VCaP (cell line): ENCODE measurements around the gene DGLUCY.

Experiments used
- H3K27ac ChIP-seq: fragments of 450-650 bp; 2 replicates; pipeline ENCODE4 v1.5.1; 2017
- CTCF ChIP-seq: fragments of 450-650 bp; conservative IDR thresholded peaks from 2 replicates; pipeline ENCODE4 v1.5.1; 2017; ENCODE audit warnings: mild to moderate bottlenecking, moderate library complexity

Gene DGLUCY

DNA sequence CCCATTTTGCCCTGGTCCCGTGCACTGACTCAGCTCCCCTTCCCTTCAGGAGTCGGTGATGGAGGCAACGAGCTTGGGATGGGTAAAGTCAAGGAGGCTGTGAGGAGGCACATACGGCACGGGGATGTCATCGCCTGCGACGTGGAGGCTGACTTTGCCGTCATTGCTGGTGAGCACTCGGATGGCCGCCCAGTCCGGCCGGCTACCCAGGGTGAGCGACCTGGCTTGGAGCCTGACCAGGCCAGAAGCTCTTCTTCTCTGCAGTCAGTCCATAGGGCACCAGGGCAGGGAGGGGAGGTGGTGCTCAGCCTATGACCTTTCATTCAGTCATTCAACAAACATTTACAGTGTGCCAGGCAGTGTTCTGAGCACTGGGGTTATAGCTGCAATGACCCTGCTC is 90.8 kb downstream of the DGLUCY start:
- no peak overlapping the region for H3K27ac ChIP-seq
- TF ChIP-seq CTCF, result no peak

DNA sequence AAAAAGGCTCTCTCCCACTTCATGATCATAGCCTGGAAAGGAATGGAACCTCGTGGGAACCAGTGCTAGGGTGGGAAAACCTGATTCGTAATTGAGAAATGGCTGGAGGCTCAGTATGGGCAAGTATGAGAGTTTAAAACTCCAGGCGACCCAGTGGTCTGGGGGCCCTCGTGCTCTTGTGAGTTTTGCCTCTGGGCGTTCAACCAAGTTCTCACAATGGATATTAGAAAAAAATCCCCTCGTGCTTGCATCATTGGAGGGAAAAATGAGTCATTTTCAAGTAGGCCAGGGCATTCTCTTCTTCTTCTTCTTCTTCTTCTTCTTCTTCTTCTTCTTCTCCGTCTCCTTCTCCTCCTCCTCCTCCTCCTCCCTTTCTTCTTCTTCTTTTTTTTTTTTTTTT is 91.6 kb downstream of the DGLUCY start:
- no peak for TF ChIP-seq CTCF

DNA sequence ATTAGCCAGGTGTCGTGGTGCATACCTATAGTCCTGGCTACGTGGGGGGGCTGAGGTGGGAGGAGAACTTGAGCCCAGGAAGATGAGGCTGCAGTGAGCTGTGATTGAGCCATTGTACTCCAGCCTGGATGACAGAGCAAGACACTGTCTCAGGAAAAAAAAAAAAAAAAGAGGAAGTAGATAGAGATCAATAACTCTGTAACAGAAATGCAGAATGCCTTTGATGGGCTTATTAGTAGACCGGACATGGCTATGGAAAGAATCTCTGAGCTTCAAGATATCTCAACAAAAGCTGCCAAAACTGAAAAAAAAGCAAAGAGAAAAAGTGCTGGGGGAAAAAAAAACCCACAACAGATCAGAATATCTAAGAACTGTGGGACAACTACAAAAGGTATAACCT is 93.1 kb downstream of the DGLUCY start:
- H3K27ac ChIP-seq, result no peak overlapping the region
- no peak for TF ChIP-seq CTCF

More for the DNA sequence above, 91.6 kb downstream of the DGLUCY start:
- no peak overlapping the region for H3K27ac ChIP-seq

DNA sequence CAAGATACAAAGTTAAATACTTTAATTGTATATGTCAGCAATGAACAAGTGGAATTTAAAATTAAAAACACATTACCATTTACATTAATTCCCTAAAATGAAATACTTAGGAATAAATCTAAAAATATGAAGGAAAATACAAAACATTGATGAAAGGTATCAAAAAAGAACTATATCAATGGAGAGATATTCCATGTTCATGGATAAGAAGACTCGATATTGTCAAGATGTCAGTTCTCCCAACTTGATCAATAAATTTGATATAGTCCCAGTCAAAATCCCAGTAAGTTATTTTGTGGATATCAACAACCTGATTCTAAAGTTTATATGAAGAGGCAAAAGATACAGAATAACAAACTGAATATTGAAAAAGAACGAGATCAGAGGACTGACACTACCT is 97.1 kb downstream of the DGLUCY start:
- no peak overlapping the region for H3K27ac ChIP-seq

DNA sequence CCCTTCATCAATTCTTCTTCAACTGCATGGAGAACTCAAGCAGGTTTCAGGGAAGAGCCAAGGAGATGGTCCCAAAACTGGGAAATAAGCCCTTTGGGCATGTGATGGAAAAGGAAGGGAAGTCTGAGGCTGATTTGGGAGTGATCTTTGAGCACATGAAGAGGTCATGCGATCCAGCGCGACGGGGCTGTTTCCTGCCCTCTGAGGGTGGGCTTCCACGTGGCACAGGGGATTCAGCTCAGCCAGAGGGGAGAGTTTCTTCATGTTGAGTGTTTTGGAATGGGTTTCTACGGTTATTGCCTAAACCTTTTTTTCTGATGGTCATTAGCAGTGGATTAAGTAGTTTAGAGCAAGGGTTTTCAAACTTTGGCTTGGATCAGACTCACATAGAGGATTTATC is 100.4 kb downstream of the DGLUCY start:
- H3K27ac ChIP-seq, result no peak overlapping the region
- TF ChIP-seq CTCF, result no peak

More for the DNA sequence above, 97.1 kb downstream of the DGLUCY start:
- TF ChIP-seq CTCF, result no peak

DNA sequence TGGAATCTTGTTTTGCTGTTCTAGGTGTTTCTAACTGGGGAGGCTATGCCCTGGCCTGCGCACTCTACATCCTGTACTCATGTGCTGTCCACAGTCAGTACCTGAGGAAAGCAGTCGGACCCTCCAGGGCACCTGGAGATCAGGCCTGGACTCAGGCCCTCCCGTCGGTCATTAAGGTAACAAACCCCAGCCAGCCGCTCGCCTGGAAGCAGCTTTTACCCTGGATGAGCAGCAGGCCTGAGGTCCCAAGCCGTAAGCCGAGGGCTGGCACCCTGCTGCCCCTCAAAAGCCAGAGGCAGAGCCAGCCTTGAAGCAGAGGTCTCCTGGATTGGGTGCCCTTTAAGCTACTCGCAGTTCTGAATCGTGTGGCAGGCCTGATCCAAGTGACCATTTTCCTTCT is 101.5 kb downstream of the DGLUCY start:
- TF ChIP-seq CTCF, result no peak
- no peak overlapping the region for H3K27ac ChIP-seq

GRCh38 chr14:91216731-91217226 is 102.9 kb downstream of the DGLUCY start:
- no peak for TF ChIP-seq CTCF
- no peak overlapping the region for H3K27ac ChIP-seq
